Ishikawa (cell line): ENCODE data around the gene CDH18.

ENCODE experiments used
- CEBPB ChIP-seq: IDR thresholded peaks from 2 replicates; pipeline ENCODE4 v1.6.1; 2012
- CREB1 ChIP-seq: IDR thresholded peaks from 2 replicates; pipeline ENCODE4 v1.6.1; 2012; ENCODE audit warnings: low read depth
- EGR1 ChIP-seq: IDR thresholded peaks from 2 replicates; pipeline ENCODE4 v1.6.1; 2012
- EP300 ChIP-seq: IDR thresholded peaks from 2 replicates; pipeline ENCODE4 v1.6.1; 2012; ENCODE audit warnings: borderline replicate concordance
- MAX ChIP-seq: IDR thresholded peaks from 2 replicates; pipeline ENCODE4 v1.6.1; 2012
- NFIC ChIP-seq: IDR thresholded peaks from 2 replicates; pipeline ENCODE4 v1.6.1; 2012
- RAD21 ChIP-seq: IDR thresholded peaks from 2 replicates; pipeline ENCODE4 v1.6.1; 2012; ENCODE audit warnings: low read depth
- REST ChIP-seq: IDR thresholded peaks from 2 replicates; pipeline ENCODE4 v1.6.1; 2012; ENCODE audit warnings: low read depth, mild to moderate bottlenecking
- TAF1 ChIP-seq: IDR thresholded peaks from 2 replicates; pipeline ENCODE4 v1.6.1; 2012; ENCODE audit warnings: low read depth, mild to moderate bottlenecking
- TEAD4 ChIP-seq: IDR thresholded peaks from 2 replicates; pipeline ENCODE4 v1.6.1; 2012
- YY1 ChIP-seq: IDR thresholded peaks from 2 replicates; pipeline ENCODE4 v1.6.1; 2012; ENCODE audit warnings: low read depth
- TF ChIP-seq, protein P1 (sequence below): IDR thresholded peaks from 2 replicates; pipeline ENCODE4 v1.6.1; 2012

DNA sequence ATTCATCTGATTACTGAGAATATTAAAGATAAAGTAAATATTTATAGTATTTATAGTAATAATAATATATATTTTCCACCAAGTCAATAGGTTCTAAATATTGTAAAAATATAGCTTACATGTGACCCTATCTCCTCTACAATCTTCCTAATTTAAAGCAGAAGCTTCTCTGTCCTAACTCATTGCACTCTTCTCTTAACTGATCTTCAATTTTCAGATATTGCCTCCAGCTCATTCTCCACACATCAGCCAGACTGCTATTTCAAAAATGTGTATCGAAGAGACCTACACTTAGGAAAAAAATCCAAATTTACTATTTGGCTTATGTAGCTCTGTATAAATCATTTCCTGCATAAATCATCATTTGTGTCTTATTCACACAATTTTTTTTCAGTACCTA is 47.8 kb downstream of the CDH18 start:
- TF ChIP-seq MAX (no peak), RAD21 (no peak), YY1 (no peak), EP300 (no peak), EGR1 (no peak), TEAD4 (no peak), TAF1 (no peak), NFIC (no peak), CEBPB (no peak), CREB1 (no peak), REST (no peak)
- TF ChIP-seq, protein P1, sequence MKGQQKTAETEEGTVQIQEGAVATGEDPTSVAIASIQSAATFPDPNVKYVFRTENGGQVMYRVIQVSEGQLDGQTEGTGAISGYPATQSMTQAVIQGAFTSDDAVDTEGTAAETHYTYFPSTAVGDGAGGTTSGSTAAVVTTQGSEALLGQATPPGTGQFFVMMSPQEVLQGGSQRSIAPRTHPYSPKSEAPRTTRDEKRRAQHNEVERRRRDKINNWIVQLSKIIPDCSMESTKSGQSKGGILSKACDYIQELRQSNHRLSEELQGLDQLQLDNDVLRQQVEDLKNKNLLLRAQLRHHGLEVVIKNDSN = no peak
